Natural killer cell (primary cell): ENCODE results near the gene MACROD2. TPM values are rescaled to one million over a fixed set of nuclear protein-coding genes. Genes with fewer than 3 reads are reported as not detected.

Source experiments
- ATAC-seq, 3 donors: fragments of 150-1000 bp in 2 of 3; fragments of 200-7000 bp in 1 of 3; cut with Tn5 transposase; 1 replicate in 1 of 3; 2 replicates in 2 of 3; pipeline ENCODE4 v1.10.0; 2021; ENCODE audit warnings: mild to moderate bottlenecking in 2 of 3, moderate library complexity in 2 of 3
- DNase-seq, 2 donors: peaks; one replicate each; pipeline versions ENCODE4 v3.0.0 to v3.0.0-alpha.2; 2013 to 2021; ENCODE audit warnings: mixed read lengths in 1 of 2
- H3K27ac ChIP-seq: one replicate; pipeline ENCODE4 v1.5.1; 2013; ENCODE audit warnings: mild to moderate bottlenecking, low read length
- H3K27me3 ChIP-seq: one replicate; pipeline ENCODE4 v1.6.1; 2013; ENCODE audit warnings: low read length; ENCODE audit not compliant: control insufficient read depth, insufficient read depth
- H3K36me3 ChIP-seq: one replicate; pipeline ENCODE4 v1.6.1; 2013; ENCODE audit warnings: low read length; ENCODE audit not compliant: control insufficient read depth, insufficient read depth
- H3K4me1 ChIP-seq: one replicate; pipeline ENCODE4 v1.6.1; 2013; ENCODE audit warnings: low read length; ENCODE audit not compliant: control insufficient read depth, insufficient read depth
- H3K4me3 ChIP-seq: one replicate; pipeline ENCODE4 v1.5.1; 2013; ENCODE audit warnings: low read length
- H3K9me3 ChIP-seq: one replicate; pipeline ENCODE4 v1.6.1; 2013; ENCODE audit warnings: low read length; ENCODE audit not compliant: control insufficient read depth, insufficient read depth
- H3K27ac Mint-ChIP-seq, 2 donors: one replicate each; pipeline ENCODE4 v1.8.0; 2022; ENCODE audit warnings: mild to moderate bottlenecking in 2 of 2, mixed read lengths in 2 of 2, moderate library complexity in 1 of 2
- H3K27me3 Mint-ChIP-seq, 2 donors: one replicate each; pipeline ENCODE4 v1.8.0; 2022; ENCODE audit warnings: low read depth in 2 of 2, mixed read lengths in 2 of 2
- H3K36me3 Mint-ChIP-seq: one replicate; pipeline ENCODE4 v1.8.0; 2022; ENCODE audit warnings: mixed read lengths
- H3K4me1 Mint-ChIP-seq, 2 donors: one replicate each; pipeline ENCODE4 v1.8.0; 2022; ENCODE audit warnings: mixed read lengths in 2 of 2
- H3K4me3 Mint-ChIP-seq: one replicate; pipeline ENCODE4 v1.8.0; 2022; ENCODE audit warnings: mild to moderate bottlenecking, moderate library complexity, mixed read lengths
- H3K9me3 Mint-ChIP-seq, 2 donors: one replicate each; pipeline ENCODE4 v1.8.0; 2022; ENCODE audit warnings: mixed read lengths in 2 of 2
- WGBS: methylation state at CpG from one replicate; pipeline ENCODE4 v1.1.7; 2013; ENCODE audit warnings: missing lambda C conversion rate; ENCODE audit not compliant: insufficient coverage; 5-methylcytosine and 5-hydroxymethylcytosine counted together
- intact Hi-C: fragments of 100-400 bp; cut with micrococcal nuclease; formaldehyde crosslinking; loops from one replicate; pipeline ENCODE4 v1.14.2; 2022
- total RNA-seq, 4 donors: library from RNA; stranded (reverse); fragments of 120-200 nt in 1 of 4; gene quantifications; one replicate each; pipeline versions ENCODE4 v1.2.3 to v1.2.4, GENCODE V29; 2013 to 2022
- TF ChIP-seq, protein P1 (sequence below): fragments of 200-600 bp; IDR thresholded peaks from one replicate; pipeline ENCODE4 v1.8.0; 2022; ENCODE audit warnings: antibody characterized with exemption

Gene MACROD2
- total RNA-seq, 3 donors from 2014 or later (not counting 1 experiment from before 2014, with no cell fraction given) = 0.19 to 0.88 TPM; not detected in 1

- no peak overlapping the region for H3K4me3 ChIP-seq
- no peaks in the 10 kb centered on the region for H3K27me3 ChIP-seq
- no peaks in the 10 kb centered on the region for H3K4me1 Mint-ChIP-seq
- DNase-seq = no peak
- H3K36me3 Mint-ChIP-seq = no peaks in the 10 kb centered on the region
- no peaks in the 10 kb centered on the region for H3K4me1 ChIP-seq
- no peak overlapping the region for H3K27ac Mint-ChIP-seq
- 92% methylated on average over 3 of the region's 3 CpGs for WGBS
- no peak overlapping the region for H3K4me3 Mint-ChIP-seq
- peaks cover 5 to 16% of the 10 kb centered on the region in 2 donors for H3K9me3 Mint-ChIP-seq
- no peaks in the 10 kb centered on the region for H3K36me3 ChIP-seq
- H3K9me3 ChIP-seq = no peaks in the 10 kb centered on the region
- H3K27me3 Mint-ChIP-seq = no peaks in the 10 kb centered on the region
- H3K27ac ChIP-seq = no peak overlapping the region
- intact Hi-C loops = loop anchor here (10.0 kb wide), 1 partner anchor 58 kb away; no protein-coding TSS in a partner anchor
- TF ChIP-seq, protein P1, sequence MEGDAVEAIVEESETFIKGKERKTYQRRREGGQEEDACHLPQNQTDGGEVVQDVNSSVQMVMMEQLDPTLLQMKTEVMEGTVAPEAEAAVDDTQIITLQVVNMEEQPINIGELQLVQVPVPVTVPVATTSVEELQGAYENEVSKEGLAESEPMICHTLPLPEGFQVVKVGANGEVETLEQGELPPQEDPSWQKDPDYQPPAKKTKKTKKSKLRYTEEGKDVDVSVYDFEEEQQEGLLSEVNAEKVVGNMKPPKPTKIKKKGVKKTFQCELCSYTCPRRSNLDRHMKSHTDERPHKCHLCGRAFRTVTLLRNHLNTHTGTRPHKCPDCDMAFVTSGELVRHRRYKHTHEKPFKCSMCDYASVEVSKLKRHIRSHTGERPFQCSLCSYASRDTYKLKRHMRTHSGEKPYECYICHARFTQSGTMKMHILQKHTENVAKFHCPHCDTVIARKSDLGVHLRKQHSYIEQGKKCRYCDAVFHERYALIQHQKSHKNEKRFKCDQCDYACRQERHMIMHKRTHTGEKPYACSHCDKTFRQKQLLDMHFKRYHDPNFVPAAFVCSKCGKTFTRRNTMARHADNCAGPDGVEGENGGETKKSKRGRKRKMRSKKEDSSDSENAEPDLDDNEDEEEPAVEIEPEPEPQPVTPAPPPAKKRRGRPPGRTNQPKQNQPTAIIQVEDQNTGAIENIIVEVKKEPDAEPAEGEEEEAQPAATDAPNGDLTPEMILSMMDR = no peak
- no peak for ATAC-seq
Measured at GRCh38 chr20:15342991-15343523, 1347.7 kb downstream of the MACROD2 start.

GRCh38 chr20:15345287-15345686, 1350.0 kb downstream of the MACROD2 start:
- H3K27ac ChIP-seq = no peak overlapping the region
- TF ChIP-seq, protein P1 = no peak
- no peak for ATAC-seq
- no peaks in the 10 kb centered on the region for H3K4me1 ChIP-seq
- no peaks in the 10 kb centered on the region for H3K27me3 Mint-ChIP-seq
- no peak overlapping the region for H3K27ac Mint-ChIP-seq
- H3K4me1 Mint-ChIP-seq = no peaks in the 10 kb centered on the region
- H3K4me3 ChIP-seq = no peak overlapping the region
- no CpG with 5 or more reads among the region's 2 CpGs for WGBS
- DNase-seq = no peak
- H3K9me3 Mint-ChIP-seq = peaks cover 8 to 18% of the 10 kb centered on the region in 2 donors
- intact Hi-C loops = loop anchor here (10.0 kb wide), 1 partner anchor 60 kb away; no protein-coding TSS in a partner anchor
- no peaks in the 10 kb centered on the region for H3K36me3 Mint-ChIP-seq
- no peaks in the 10 kb centered on the region for H3K36me3 ChIP-seq
- no peaks in the 10 kb centered on the region for H3K27me3 ChIP-seq
- no peaks in the 10 kb centered on the region for H3K9me3 ChIP-seq
- no peak overlapping the region for H3K4me3 Mint-ChIP-seq

DNA sequence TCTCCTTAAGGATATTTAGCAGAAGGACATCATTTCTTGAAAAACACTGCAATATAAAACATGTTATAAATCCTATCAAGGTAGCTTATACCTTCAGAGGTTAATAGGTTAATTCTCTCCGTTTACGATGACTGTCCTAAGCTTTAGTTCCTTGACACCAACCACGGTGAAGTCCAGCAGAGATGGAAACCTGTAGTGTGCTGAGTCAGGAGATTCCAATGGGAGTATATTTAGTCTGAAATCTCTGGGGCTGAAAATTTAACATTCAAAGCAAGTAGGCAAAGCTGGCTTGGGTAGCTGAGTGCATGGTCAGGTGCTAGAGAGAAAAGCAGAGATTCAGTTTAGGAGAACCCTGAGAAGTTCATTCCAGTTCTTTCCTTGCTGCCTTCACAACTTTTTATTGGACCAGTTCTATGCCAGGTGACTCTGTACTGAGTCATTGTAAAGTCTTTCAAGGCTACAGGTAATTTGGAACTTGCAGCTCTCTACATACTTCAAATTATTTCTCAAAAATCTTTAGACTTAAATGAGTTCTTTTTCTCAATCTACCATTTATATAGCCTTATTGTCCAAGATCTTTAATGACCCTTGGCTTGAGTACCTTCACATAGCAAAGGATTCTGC, 1351.5 kb downstream of the MACROD2 start:
- TF ChIP-seq, protein P1 = no peak
- H3K9me3 Mint-ChIP-seq = peaks cover 8 to 15% of the 10 kb centered on the region in 2 donors
- no peaks in the 10 kb centered on the region for H3K27me3 Mint-ChIP-seq
- no peak overlapping the region for H3K4me3 Mint-ChIP-seq
- H3K4me1 Mint-ChIP-seq = no peaks in the 10 kb centered on the region
- DNase-seq = no peak
- H3K4me1 ChIP-seq = no peaks in the 10 kb centered on the region
- H3K27ac Mint-ChIP-seq = no peak overlapping the region
- no peak for ATAC-seq
- H3K4me3 ChIP-seq = no peak overlapping the region
- H3K36me3 Mint-ChIP-seq = no peaks in the 10 kb centered on the region
- 91% methylated on average over 3 of the region's 3 CpGs for WGBS
- no peaks in the 10 kb centered on the region for H3K27me3 ChIP-seq
- no peaks in the 10 kb centered on the region for H3K9me3 ChIP-seq
- H3K27ac ChIP-seq = no peak overlapping the region
- intact Hi-C loops = loop anchor here (10.0 kb wide), 1 partner anchor 62 kb away; no protein-coding TSS in a partner anchor
- H3K36me3 ChIP-seq = no peaks in the 10 kb centered on the region
